Measurements from ENCODE around the gene AVEN. TPM values are rescaled to one million over a fixed set of nuclear protein-coding genes. Genes with fewer than 3 reads are reported as not detected.

Gene AVEN
- total and polyA plus RNA-seq, 2 of the 13 experiments (the other 11 are each of a cell fraction or from before 2014, with no cell fraction given): 4.4 to 17.5 TPM

DNA sequence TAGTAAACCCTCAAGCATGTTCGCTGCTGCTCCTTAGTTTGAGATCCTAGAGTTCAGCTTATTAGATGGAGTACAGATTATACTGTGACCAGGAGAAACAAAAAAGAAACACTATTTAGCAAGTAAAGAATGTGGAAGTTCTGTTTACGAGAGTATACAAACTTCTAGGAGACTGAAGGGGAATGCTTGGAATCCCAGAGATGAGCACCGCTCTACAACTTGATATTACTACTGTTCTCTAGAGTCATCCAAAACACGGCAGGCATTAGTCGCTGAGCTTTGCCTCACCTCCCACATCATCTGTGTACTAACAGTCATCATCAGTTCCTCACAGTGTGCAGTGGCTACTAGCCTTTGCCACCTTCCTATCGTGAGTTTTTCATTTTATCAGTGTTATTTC is 192.1 kb downstream of the AVEN start:
- Histone ChIP-seq H3K36me3 (replicated peaks in 1 of 2; ENCODE audit: control insufficient read depth in 1 of 2, insufficient read depth in 2 of 2, low read length in 2 of 2) (no peaks in the 10 kb centered on the region), H3K27ac (ENCODE audit: extremely low read length, insufficient read depth, low read length) (no peak overlapping the region), H3K9me3 (ENCODE audit: low read length) (no peaks in the 10 kb centered on the region), H3K4me3 (replicated peaks in 1 of 3; ENCODE audit: insufficient read depth in 1 of 3, low read depth in 2 of 3, low read length in 3 of 3) (no peak overlapping the region), H4K20me1 (ENCODE audit: insufficient read depth, low read length) (no peaks in the 10 kb centered on the region), H3K9ac (ENCODE audit: insufficient read depth, low read depth, low read length) (no peak overlapping the region), H3K27me3 (ENCODE audit: control insufficient read depth in 1 of 2, insufficient read depth in 2 of 2, low read length in 2 of 2) (no peaks in the 10 kb centered on the region), H2AFZ (ENCODE audit: low read length) (no peak overlapping the region), H3K4me1 (ENCODE audit: insufficient read depth, low read length) (no peaks in the 10 kb centered on the region), H3K4me2 (ENCODE audit: low read depth, low read length) (no peak overlapping the region), H3K79me2 (ENCODE audit: insufficient read depth, low read length) (no peaks in the 10 kb centered on the region)
- intact Hi-C loops (cut with micrococcal nuclease; ENCODE audit: unreplicated experiment) (no loop called here), in situ Hi-C loops (cut with HindIII; ENCODE audit: extremely low pct_ligation_motif_present, low pct_unique_long_range_greater_than_20kb) (no loop called here)
- WGBS (ENCODE audit: low lambda C conversion rate): 46% methylated on average over 6 of the region's 6 CpGs
- ATAC-seq (no peak), FAIRE-seq (no peak), DNase-seq (ENCODE audit: low spot score) (no peak)
- ChIA-PET CTCF (ENCODE audit: low intra/inter-chr PET ratio, low total read pairs) (no interaction called here), POLR2A (no interaction called here)
- no TSS peak for BruUV-seq (replicated peaks)
- no peak for TF ChIP-seq SIN3B (IDR thresholded peaks at IDR 0.05; ENCODE audit: low read length)

- H3K79me2 ChIP-seq (ENCODE audit: insufficient read depth, low read length): no peaks in the 10 kb centered on the region
- H3K9me3 ChIP-seq (ENCODE audit: low read length): no peaks in the 10 kb centered on the region
- H3K4me1 ChIP-seq (ENCODE audit: insufficient read depth, low read length): no peaks in the 10 kb centered on the region
- TF ChIP-seq NCOA2 (CRISPR knock-in tag; IDR thresholded peaks at IDR 0.05): no peak
- TF ChIP-seq NRL (CRISPR knock-in tag; IDR thresholded peaks at IDR 0.05; ENCODE audit: borderline replicate concordance): no peak
- TF ChIP-seq KMT2A (CRISPR knock-in tag; IDR thresholded peaks at IDR 0.05): no peak
- TF ChIP-seq SOX6 (IDR thresholded peaks at IDR 0.05): no peak
- TF ChIP-seq SOX6 (CRISPR knock-in tag; IDR thresholded peaks at IDR 0.05): no peak
- no peak for TF ChIP-seq NR3C1 (CRISPR knock-in tag; IDR thresholded peaks at IDR 0.05)
- no peak for TF ChIP-seq AHR (CRISPR knock-in tag; IDR thresholded peaks at IDR 0.05)
- no peak for TF ChIP-seq ZMYM3 (CRISPR knock-in tag; IDR thresholded peaks at IDR 0.05)
- TF ChIP-seq TRIM22 (IDR thresholded peaks at IDR 0.05): no peak
- TF ChIP-seq MYC (CRISPR knock-in tag; IDR thresholded peaks at IDR 0.05; ENCODE audit: borderline replicate concordance): no peak
- TF ChIP-seq, protein P1, sequence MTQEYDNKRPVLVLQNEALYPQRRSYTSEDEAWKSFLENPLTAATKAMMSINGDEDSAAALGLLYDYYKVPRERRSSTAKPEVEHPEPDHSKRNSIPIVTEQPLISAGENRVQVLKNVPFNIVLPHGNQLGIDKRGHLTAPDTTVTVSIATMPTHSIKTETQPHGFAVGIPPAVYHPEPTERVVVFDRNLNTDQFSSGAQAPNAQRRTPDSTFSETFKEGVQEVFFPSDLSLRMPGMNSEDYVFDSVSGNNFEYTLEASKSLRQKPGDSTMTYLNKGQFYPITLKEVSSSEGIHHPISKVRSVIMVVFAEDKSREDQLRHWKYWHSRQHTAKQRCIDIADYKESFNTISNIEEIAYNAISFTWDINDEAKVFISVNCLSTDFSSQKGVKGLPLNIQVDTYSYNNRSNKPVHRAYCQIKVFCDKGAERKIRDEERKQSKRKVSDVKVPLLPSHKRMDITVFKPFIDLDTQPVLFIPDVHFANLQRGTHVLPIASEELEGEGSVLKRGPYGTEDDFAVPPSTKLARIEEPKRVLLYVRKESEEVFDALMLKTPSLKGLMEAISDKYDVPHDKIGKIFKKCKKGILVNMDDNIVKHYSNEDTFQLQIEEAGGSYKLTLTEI (CRISPR knock-in tag; conservative IDR thresholded peaks at IDR 0.05): no peak
- no peak for TF ChIP-seq CENPX (CRISPR knock-in tag; IDR thresholded peaks at IDR 0.05)
- no peak for TF ChIP-seq ZNF20 (CRISPR knock-in tag; IDR thresholded peaks at IDR 0.05)
- TF ChIP-seq CERS6 (CRISPR knock-in tag; IDR thresholded peaks at IDR 0.05): no peak
- no peak overlapping the region for H3K27ac ChIP-seq (ENCODE audit: extremely low read length, insufficient read depth, low read length)
- intact Hi-C loops (cut with micrococcal nuclease; ENCODE audit: unreplicated experiment): no loop called here
- 82% methylated on average over 2 of the region's 2 CpGs for WGBS (ENCODE audit: low lambda C conversion rate)
- H2AFZ ChIP-seq (ENCODE audit: low read length): no peak overlapping the region
- no peak for ATAC-seq
- no peak overlapping the region for H3K4me2 ChIP-seq (ENCODE audit: low read depth, low read length)
- H3K4me3 ChIP-seq (replicated peaks in 1 of 3; ENCODE audit: insufficient read depth in 1 of 3, low read depth in 2 of 3, low read length in 3 of 3): no peak overlapping the region
- H4K20me1 ChIP-seq (ENCODE audit: insufficient read depth, low read length): no peaks in the 10 kb centered on the region
- H3K9ac ChIP-seq (ENCODE audit: insufficient read depth, low read depth, low read length): no peak overlapping the region
- FAIRE-seq: no peak
- CTCF ChIA-PET (ENCODE audit: low intra/inter-chr PET ratio, low total read pairs): no interaction called here
- in situ Hi-C loops (cut with HindIII; ENCODE audit: extremely low pct_ligation_motif_present, low pct_unique_long_range_greater_than_20kb): no loop called here
- no peak for DNase-seq (ENCODE audit: low spot score)
- no TSS peak for BruUV-seq (replicated peaks)
- no peaks in the 10 kb centered on the region for H3K36me3 ChIP-seq (replicated peaks in 1 of 2; ENCODE audit: control insufficient read depth in 1 of 2, insufficient read depth in 2 of 2, low read length in 2 of 2)
- no peaks in the 10 kb centered on the region for H3K27me3 ChIP-seq (ENCODE audit: control insufficient read depth in 1 of 2, insufficient read depth in 2 of 2, low read length in 2 of 2)
- POLR2A ChIA-PET: no interaction called here
Observed at GRCh38 chr15:33846142-33846541, 192.9 kb downstream of the AVEN start.

Measured in HepG2 (cell line).